Loucy (cell line): Measurements from ENCODE around the gene TCAIM.
"Not testable (repeated sequence)": the region's sequence is repeated elsewhere in the genome, so short reads cannot be mapped to it uniquely, and the experiment has no call there.

Experiments
- EZH2phosphoT487 ChIP-seq: fragments of 200-600 bp; IDR thresholded peaks from 2 replicates; pipeline ENCODE4 v1.6.1; 2018; ENCODE audit warnings: antibody characterized with exemption, mild to moderate bottlenecking, moderate library complexity, borderline replicate concordance
- TF ChIP-seq, protein P1 (sequence below): fragments of 200-600 bp; sonication (generic); conservative IDR thresholded peaks from 2 replicates; pipeline ENCODE4 v1.5.1; 2014; ENCODE audit warnings: mild to moderate bottlenecking, antibody characterized with exemption, low read length

DNA sequence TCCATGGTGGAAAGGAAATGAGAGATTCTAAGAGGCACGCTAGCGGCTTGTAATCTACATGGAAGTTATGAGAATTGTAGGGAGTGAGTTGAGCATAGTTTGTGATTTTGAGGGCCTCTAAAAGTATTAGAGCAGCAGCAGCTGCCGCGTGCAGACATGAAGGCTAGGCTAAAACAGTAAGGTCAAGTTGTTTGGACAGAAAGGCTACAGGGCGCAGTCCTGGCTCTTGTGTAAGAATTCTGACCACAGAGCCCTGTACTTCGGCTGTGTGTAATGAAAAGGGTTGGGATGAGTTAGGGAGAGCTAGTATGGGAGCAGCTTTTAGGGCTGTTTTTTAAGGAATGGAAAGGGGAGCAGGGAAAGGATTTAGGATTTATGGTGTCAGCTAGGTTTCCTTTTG is 8.0 kb downstream of the TCAIM start:
- TF ChIP-seq, protein P1, sequence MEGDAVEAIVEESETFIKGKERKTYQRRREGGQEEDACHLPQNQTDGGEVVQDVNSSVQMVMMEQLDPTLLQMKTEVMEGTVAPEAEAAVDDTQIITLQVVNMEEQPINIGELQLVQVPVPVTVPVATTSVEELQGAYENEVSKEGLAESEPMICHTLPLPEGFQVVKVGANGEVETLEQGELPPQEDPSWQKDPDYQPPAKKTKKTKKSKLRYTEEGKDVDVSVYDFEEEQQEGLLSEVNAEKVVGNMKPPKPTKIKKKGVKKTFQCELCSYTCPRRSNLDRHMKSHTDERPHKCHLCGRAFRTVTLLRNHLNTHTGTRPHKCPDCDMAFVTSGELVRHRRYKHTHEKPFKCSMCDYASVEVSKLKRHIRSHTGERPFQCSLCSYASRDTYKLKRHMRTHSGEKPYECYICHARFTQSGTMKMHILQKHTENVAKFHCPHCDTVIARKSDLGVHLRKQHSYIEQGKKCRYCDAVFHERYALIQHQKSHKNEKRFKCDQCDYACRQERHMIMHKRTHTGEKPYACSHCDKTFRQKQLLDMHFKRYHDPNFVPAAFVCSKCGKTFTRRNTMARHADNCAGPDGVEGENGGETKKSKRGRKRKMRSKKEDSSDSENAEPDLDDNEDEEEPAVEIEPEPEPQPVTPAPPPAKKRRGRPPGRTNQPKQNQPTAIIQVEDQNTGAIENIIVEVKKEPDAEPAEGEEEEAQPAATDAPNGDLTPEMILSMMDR: not testable (repeated sequence)
- not testable (repeated sequence) for TF ChIP-seq EZH2phosphoT487
